SK-N-SH treated with all-trans-retinoic acid at 6 μM for 48 hours (cell line): Measurements from ENCODE around the gene MED8.

Experiments
- ATAC-seq: fragments of 200-7000 bp; cut with Tn5 transposase; 3 replicates; pipeline ENCODE4 v1.9.1; 2020; ENCODE audit warnings: mild to moderate bottlenecking, moderate library complexity
- ARNTL ChIP-seq: fragments of 450-650 bp; formaldehyde crosslinking; IDR thresholded peaks from 2 replicates; pipeline ENCODE4 v1.5.0; 2020; ENCODE audit warnings: low read depth, mild to moderate bottlenecking, moderate library complexity, borderline replicate concordance
- BACH2 ChIP-seq: fragments of 250-450 bp; sonication (Bioruptor Pico); IDR thresholded peaks from 2 replicates; pipeline ENCODE4 v1.9.0; 2021; ENCODE audit warnings: mild to moderate bottlenecking, borderline replicate concordance
- CSDC2 ChIP-seq: fragments of 250-450 bp; sonication (Bioruptor Pico); IDR thresholded peaks from 2 replicates; pipeline ENCODE4 v1.5.0; 2020; ENCODE audit warnings: mild to moderate bottlenecking, moderate library complexity
- GLIS3 ChIP-seq: fragments of 250-450 bp; sonication (Bioruptor Pico); IDR thresholded peaks from 2 replicates; pipeline ENCODE4 v1.5.0; 2020; ENCODE audit warnings: mild to moderate bottlenecking, moderate library complexity
- ISL1 ChIP-seq: fragments of 250-450 bp; sonication (Bioruptor Pico); IDR thresholded peaks from 2 replicates; pipeline ENCODE4 v2.1.2; 2022; ENCODE audit warnings: mild to moderate bottlenecking, moderate library complexity
- OSR1 ChIP-seq: fragments of 250-450 bp; sonication (Bioruptor Pico); IDR thresholded peaks from 2 replicates; pipeline ENCODE4 v1.8.0; 2022; ENCODE audit warnings: moderate library complexity, mild to moderate bottlenecking, inconsistent platforms
- PPARA ChIP-seq: fragments of 250-450 bp; sonication (Bioruptor Pico); IDR thresholded peaks from 2 replicates; pipeline ENCODE4 v1.5.0; 2020; ENCODE audit warnings: mild to moderate bottlenecking, borderline replicate concordance
- RARB ChIP-seq: fragments of 250-450 bp; sonication (Bioruptor Pico); IDR thresholded peaks from 2 replicates; pipeline ENCODE4 v1.8.0; 2021; ENCODE audit warnings: mild to moderate bottlenecking, moderate library complexity
- SNAI2 ChIP-seq: fragments of 250-450 bp; sonication (Bioruptor Pico); IDR thresholded peaks from 2 replicates; pipeline ENCODE4 v1.5.0; 2020; ENCODE audit warnings: mild to moderate bottlenecking, moderate library complexity
- TCF4 ChIP-seq: fragments of 250-450 bp; sonication (Bioruptor Pico); IDR thresholded peaks from 2 replicates; pipeline ENCODE4 v1.8.0; 2021; ENCODE audit warnings: mild to moderate bottlenecking, moderate library complexity, borderline replicate concordance
- TOX ChIP-seq: fragments of 250-450 bp; sonication (Bioruptor Pico); IDR thresholded peaks from 2 replicates; pipeline ENCODE4 v1.8.0; 2021; ENCODE audit warnings: mild to moderate bottlenecking, moderate library complexity, borderline replicate concordance
- ZC3H10 ChIP-seq: fragments of 250-450 bp; sonication (Bioruptor Pico); IDR thresholded peaks from 2 replicates; pipeline ENCODE4 v1.5.1; 2021; ENCODE audit warnings: mild to moderate bottlenecking, moderate library complexity
- ZFP3 ChIP-seq: fragments of 250-450 bp; sonication (Bioruptor Pico); IDR thresholded peaks from 2 replicates; pipeline ENCODE4 v1.5.0; 2020; ENCODE audit warnings: mild to moderate bottlenecking, moderate library complexity
- ZFP30 ChIP-seq: fragments of 450-650 bp; formaldehyde crosslinking; IDR thresholded peaks from 2 replicates; pipeline ENCODE4 v1.5.0; 2022; ENCODE audit warnings: mild to moderate bottlenecking, moderate library complexity
- ZNF565 ChIP-seq: fragments of 450-650 bp; formaldehyde crosslinking; conservative IDR thresholded peaks from 2 replicates; pipeline ENCODE4 v1.5.0; 2020; ENCODE audit warnings: low read depth, mild to moderate bottlenecking, moderate library complexity
- ZNF70 ChIP-seq: fragments of 450-650 bp; formaldehyde crosslinking; IDR thresholded peaks from 2 replicates; pipeline ENCODE4 v1.5.0; 2020; ENCODE audit warnings: mild to moderate bottlenecking, moderate library complexity
- ZNF8 ChIP-seq: fragments of 450-650 bp; formaldehyde crosslinking; IDR thresholded peaks from 2 replicates; pipeline ENCODE4 v1.5.0; 2020; ENCODE audit warnings: mild to moderate bottlenecking, moderate library complexity
- TF ChIP-seq, protein P1 (sequence below): fragments of 250-450 bp; sonication (Bioruptor Pico); IDR thresholded peaks from 2 replicates; pipeline ENCODE4 v1.5.0; 2020; ENCODE audit warnings: mild to moderate bottlenecking, moderate library complexity
- TF ChIP-seq, protein P2 (sequence below): fragments of 250-450 bp; sonication (Bioruptor Pico); IDR thresholded peaks from 2 replicates; pipeline ENCODE4 v1.5.1; 2020; ENCODE audit warnings: low read depth, mild to moderate bottlenecking, moderate library complexity
- TF ChIP-seq, protein P3 (sequence below): fragments of 250-450 bp; sonication (Bioruptor Pico); IDR thresholded peaks from 2 replicates; pipeline ENCODE4 v1.8.0; 2020; ENCODE audit warnings: mild to moderate bottlenecking, moderate library complexity, borderline replicate concordance
- TF ChIP-seq, protein P4 (sequence below): fragments of 250-450 bp; sonication (Bioruptor Pico); IDR thresholded peaks from 2 replicates; pipeline ENCODE4 v1.8.0; 2021; ENCODE audit warnings: low read depth, mild to moderate bottlenecking, moderate library complexity, borderline replicate concordance
- TF ChIP-seq, protein P5 (sequence below): fragments of 250-450 bp; sonication (Bioruptor Pico); IDR thresholded peaks from 2 replicates; pipeline ENCODE4 v1.5.1; 2021; ENCODE audit warnings: mild to moderate bottlenecking, moderate library complexity

Gene MED8

DNA sequence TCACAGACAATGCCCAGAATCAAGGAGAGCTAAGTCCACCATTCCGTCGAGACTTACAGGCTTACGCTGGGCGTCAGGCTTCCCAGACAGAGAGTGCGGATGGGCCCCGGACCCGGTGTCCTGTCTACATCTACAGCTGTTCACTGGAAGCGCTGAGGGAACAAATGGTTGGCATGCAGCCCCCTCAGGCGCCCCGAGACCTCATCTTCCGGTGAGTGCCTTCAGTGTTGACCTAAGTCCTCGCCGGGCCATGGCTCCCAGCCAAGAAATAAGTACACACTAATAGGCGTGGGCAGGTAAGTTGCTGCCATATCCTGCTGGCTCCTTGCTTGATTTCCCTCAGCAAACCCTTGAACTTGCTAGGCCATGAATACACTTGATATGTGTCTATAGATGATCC is 37.9 kb upstream of the MED8 start:
- TF ChIP-seq ZNF70 (CRISPR knock-in tag) = no peak
- TF ChIP-seq ZFP30 = no peak
- TF ChIP-seq RARB (CRISPR knock-in tag) = no peak
- TF ChIP-seq PPARA (CRISPR knock-in tag) = no peak
- TF ChIP-seq, protein P1, sequence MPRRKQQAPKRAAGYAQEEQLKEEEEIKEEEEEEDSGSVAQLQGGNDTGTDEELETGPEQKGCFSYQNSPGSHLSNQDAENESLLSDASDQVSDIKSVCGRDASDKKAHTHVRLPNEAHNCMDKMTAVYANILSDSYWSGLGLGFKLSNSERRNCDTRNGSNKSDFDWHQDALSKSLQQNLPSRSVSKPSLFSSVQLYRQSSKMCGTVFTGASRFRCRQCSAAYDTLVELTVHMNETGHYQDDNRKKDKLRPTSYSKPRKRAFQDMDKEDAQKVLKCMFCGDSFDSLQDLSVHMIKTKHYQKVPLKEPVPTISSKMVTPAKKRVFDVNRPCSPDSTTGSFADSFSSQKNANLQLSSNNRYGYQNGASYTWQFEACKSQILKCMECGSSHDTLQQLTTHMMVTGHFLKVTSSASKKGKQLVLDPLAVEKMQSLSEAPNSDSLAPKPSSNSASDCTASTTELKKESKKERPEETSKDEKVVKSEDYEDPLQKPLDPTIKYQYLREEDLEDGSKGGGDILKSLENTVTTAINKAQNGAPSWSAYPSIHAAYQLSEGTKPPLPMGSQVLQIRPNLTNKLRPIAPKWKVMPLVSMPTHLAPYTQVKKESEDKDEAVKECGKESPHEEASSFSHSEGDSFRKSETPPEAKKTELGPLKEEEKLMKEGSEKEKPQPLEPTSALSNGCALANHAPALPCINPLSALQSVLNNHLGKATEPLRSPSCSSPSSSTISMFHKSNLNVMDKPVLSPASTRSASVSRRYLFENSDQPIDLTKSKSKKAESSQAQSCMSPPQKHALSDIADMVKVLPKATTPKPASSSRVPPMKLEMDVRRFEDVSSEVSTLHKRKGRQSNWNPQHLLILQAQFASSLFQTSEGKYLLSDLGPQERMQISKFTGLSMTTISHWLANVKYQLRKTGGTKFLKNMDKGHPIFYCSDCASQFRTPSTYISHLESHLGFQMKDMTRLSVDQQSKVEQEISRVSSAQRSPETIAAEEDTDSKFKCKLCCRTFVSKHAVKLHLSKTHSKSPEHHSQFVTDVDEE = no peak
- no peak for TF ChIP-seq ZNF8 (CRISPR knock-in tag)
- TF ChIP-seq GLIS3 (CRISPR knock-in tag) = no peak
- TF ChIP-seq, protein P2, sequence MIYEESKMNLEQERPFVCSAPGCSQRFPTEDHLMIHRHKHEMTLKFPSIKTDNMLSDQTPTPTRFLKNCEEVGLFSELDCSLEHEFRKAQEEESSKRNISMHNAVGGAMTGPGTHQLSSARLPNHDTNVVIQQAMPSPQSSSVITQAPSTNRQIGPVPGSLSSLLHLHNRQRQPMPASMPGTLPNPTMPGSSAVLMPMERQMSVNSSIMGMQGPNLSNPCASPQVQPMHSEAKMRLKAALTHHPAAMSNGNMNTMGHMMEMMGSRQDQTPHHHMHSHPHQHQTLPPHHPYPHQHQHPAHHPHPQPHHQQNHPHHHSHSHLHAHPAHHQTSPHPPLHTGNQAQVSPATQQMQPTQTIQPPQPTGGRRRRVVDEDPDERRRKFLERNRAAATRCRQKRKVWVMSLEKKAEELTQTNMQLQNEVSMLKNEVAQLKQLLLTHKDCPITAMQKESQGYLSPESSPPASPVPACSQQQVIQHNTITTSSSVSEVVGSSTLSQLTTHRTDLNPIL (CRISPR knock-in tag) = no peak
- no peak for TF ChIP-seq ZC3H10 (CRISPR knock-in tag)
- TF ChIP-seq, protein P3, sequence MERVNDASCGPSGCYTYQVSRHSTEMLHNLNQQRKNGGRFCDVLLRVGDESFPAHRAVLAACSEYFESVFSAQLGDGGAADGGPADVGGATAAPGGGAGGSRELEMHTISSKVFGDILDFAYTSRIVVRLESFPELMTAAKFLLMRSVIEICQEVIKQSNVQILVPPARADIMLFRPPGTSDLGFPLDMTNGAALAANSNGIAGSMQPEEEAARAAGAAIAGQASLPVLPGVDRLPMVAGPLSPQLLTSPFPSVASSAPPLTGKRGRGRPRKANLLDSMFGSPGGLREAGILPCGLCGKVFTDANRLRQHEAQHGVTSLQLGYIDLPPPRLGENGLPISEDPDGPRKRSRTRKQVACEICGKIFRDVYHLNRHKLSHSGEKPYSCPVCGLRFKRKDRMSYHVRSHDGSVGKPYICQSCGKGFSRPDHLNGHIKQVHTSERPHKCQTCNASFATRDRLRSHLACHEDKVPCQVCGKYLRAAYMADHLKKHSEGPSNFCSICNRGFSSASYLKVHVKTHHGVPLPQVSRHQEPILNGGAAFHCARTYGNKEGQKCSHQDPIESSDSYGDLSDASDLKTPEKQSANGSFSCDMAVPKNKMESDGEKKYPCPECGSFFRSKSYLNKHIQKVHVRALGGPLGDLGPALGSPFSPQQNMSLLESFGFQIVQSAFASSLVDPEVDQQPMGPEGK = no peak
- TF ChIP-seq, protein P4, sequence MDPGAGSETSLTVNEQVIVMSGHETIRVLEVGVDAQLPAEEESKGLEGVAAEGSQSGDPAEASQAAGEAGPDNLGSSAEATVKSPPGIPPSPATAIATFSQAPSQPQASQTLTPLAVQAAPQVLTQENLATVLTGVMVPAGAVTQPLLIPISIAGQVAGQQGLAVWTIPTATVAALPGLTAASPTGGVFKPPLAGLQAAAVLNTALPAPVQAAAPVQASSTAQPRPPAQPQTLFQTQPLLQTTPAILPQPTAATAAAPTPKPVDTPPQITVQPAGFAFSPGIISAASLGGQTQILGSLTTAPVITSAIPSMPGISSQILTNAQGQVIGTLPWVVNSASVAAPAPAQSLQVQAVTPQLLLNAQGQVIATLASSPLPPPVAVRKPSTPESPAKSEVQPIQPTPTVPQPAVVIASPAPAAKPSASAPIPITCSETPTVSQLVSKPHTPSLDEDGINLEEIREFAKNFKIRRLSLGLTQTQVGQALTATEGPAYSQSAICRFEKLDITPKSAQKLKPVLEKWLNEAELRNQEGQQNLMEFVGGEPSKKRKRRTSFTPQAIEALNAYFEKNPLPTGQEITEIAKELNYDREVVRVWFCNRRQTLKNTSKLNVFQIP (CRISPR knock-in tag) = no peak
- TF ChIP-seq, all 23 proteins: peak for 0

DNA sequence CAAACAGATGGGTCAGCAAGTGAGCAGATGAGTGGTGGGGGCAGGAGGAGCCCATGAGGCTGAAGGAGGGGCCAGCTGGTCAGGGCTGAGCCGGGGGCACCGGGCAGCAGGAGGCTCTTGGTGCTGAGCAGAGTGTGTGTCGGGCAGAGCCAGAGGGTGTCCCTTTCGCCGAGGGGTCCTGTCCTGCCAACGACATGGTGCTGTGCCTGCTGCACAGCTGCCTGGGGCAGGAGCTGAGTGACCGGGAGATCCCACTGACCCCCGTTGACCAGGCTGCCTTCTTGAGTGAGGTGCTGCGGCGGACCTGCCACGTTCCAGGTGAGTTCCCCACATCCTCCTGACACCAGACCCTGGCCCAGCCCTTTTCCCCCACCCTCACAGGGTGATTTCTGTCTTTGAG is 36.6 kb upstream of the MED8 start:
- no peak for ATAC-seq
- TF ChIP-seq ZNF8 (CRISPR knock-in tag) (no peak), BACH2 (CRISPR knock-in tag) (no peak), PPARA (CRISPR knock-in tag) (no peak), CSDC2 (CRISPR knock-in tag) (no peak), ARNTL (CRISPR knock-in tag) (no peak), ZNF565 (no peak), ZC3H10 (CRISPR knock-in tag) (no peak)
- TF ChIP-seq, protein P5, sequence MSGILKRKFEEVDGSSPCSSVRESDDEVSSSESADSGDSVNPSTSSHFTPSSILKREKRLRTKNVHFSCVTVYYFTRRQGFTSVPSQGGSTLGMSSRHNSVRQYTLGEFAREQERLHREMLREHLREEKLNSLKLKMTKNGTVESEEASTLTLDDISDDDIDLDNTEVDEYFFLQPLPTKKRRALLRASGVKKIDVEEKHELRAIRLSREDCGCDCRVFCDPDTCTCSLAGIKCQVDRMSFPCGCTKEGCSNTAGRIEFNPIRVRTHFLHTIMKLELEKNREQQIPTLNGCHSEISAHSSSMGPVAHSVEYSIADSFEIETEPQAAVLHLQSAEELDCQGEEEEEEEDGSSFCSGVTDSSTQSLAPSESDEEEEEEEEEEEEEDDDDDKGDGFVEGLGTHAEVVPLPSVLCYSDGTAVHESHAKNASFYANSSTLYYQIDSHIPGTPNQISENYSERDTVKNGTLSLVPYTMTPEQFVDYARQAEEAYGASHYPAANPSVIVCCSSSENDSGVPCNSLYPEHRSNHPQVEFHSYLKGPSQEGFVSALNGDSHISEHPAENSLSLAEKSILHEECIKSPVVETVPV (CRISPR knock-in tag) = no peak

More for the DNA sequence above, 37.9 kb upstream of the MED8 start:
- ATAC-seq = no peak

DNA sequence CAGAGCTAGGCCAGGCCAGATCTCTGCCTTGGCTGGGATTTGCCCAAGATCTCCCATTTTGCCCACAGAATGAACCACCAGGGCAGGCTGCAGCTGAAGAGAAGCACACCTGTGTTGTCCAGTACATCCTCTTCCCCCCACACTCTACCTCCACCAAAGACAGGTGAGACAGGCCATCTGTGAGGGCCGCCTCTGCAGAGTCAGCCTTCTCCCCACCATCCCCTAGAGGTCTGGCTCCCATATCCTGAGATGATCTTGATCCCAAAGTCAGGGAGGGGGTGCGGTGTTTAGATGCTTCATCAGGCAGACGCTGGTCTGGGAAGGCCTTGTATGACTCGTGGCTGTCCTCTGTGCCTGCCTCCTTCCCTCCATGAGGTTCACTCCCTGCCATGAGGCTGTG is 35.4 kb upstream of the MED8 start:
- TF ChIP-seq TOX (CRISPR knock-in tag) (no peak), ARNTL (CRISPR knock-in tag) (no peak), TCF4 (CRISPR knock-in tag) (no peak), ZNF565 (no peak), RARB (CRISPR knock-in tag) (no peak), OSR1 (CRISPR knock-in tag) (no peak), GLIS3 (CRISPR knock-in tag) (no peak), ISL1 (CRISPR knock-in tag) (no peak), ZFP3 (CRISPR knock-in tag) (no peak), SNAI2 (CRISPR knock-in tag) (no peak), ZFP30 (no peak), BACH2 (CRISPR knock-in tag) (no peak), ZNF8 (CRISPR knock-in tag) (no peak), ZC3H10 (CRISPR knock-in tag) (no peak), CSDC2 (CRISPR knock-in tag) (no peak)
- TF ChIP-seq, protein P2 (CRISPR knock-in tag) = no peak
- TF ChIP-seq, protein P4 (CRISPR knock-in tag) = no peak
- TF ChIP-seq, protein P3 = no peak
- ATAC-seq = no peak
